ENCODE data around the gene GAP43.
A peak's percentile ranks its signal among the peaks of the same experiment; 100 is the strongest.

The GAP43 gene

DNA sequence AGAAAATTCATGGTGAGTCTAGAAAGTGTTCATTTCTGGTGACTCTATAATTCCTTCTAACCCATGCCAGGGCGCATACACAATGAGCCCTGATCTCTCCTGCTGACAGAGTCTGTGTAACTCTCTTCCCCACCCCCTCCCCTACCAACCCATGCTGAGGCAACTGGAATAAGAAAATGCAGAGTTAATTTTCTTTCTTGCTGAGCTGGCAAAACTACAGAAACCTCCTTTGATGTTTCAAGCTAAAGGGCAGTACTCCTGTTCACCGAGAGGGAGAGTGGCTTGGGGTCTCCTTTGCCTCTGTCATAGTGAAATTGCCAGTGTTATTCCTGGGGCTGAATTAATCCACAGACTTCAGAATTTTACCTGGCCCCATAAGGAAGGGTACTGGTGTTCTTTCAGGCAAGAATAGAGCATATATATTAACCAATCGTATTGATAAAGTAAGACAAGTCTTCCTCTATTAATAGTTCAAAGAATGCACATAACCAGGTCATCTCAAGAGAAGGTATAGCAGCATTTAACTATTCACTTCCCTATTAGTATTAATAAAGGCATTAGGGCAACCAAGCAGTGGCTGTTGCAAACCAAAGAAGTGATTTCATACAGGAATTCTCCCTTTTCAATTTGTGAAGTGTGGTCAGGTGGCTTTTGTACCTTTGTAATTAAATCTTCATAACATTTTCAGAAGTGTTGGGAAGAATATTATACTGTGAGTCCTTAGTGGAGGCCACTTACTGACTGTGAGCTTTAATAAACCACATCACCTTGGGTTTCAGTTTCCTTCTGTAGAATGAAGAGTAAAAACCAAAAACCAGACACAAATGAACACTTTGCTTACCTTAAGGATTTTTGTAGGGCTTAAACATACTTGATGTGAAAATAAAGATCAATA lies 4.1 kb downstream of the GAP43 start:
- no peak for DNase-seq (ENCODE audit: low read depth, low spot score)

DNA sequence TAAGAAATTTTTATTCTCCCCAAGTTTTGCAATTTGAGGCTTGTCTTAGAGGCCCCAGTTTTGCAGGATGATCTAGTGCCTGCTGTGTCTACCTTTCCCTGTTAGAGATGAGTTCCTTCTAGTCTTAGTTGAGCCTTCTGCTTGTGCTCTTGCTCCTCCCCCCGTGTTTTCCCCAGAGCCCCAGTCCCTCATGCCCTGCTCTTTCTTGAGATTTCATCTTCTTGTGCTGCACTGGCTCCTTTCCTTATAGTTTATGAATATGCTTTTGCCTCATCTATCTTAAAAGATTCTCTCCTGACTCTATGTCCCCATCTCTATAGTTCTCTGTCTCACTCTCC lies 4.7 kb downstream of the GAP43 start:
- no peak for DNase-seq (ENCODE audit: low read depth, low spot score)

DNA sequence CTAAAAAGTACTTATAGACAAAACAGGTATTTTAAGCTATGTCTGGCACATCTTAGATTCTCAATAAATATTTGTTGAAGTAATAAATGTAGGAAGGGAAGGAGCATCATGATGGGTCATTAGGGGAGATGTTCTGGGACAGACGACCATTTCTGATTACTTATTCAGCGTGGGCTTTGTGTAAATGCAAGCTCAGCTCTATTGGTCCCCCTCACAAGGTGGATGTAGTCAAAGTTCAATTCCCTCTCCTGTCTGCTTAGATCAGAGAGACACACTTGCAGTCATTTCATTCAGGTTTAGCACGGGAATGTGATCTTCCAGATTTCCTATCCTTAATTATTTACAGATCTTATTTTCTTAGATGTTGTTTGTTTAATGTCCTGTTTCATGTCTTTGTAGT lies 7.5 kb downstream of the GAP43 start:
- DNase-seq (ENCODE audit: low read depth, low spot score) = no peak

DNA sequence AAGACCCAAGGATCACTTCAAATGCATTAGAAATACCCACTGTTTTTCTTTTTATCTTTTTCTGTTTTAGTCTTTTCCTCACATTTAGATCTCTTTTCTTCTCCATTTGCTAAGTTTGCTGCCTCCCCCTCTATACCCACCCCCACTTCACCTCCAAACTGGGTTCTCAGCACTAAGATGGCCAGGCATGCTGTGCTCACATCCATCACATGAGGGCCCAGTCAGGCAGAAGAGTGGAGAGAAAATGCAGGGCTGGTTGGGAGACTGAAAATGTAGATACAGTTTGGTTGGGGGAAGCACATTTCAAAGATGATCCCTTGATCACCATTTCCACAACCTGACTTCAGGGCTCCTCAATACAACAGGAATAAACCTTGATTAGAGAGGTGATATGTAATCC lies 8.7 kb downstream of the GAP43 start:
- DNase-seq (ENCODE audit: low read depth, low spot score) = no peak

DNA sequence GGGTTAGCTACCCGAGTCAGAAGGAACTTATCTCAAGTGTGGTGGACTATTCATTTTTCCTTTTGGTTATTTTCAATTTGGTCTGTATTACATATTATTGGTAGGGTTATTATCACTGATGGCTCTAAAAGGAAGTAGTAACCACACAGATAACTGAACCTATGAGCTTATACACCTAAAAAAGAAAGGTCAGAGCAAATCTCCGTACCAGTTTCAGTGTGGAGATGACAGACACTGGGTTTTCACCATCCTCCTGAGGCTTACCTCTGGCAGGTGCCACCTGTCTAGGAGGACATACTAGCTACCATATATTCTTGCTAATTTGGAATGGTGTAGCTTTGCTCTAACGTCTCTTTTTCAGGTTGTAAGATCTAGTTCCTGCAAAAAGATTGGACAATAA lies 10.2 kb downstream of the GAP43 start:
- no peak for DNase-seq (ENCODE audit: low read depth, low spot score)

DNA sequence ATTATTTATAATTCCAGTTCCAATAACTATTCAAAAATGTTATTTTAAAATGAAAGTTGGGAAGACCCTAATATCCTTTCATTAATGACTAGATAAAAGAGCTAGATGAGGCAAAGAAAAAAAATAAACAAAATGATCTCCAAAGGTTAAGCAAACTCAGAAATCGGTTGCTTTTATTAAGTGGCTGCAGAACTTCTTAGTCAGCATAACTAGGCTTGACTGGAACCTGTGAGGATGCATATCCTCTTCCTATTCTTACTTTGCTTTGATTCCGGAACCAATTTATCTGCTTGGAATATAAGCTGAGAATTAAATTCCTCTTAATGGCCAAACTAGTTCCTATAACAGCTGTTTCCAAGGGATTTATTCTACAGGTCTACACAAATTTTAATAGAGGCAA lies 10.7 kb downstream of the GAP43 start:
- no peak for DNase-seq (ENCODE audit: low read depth, low spot score)

DNA sequence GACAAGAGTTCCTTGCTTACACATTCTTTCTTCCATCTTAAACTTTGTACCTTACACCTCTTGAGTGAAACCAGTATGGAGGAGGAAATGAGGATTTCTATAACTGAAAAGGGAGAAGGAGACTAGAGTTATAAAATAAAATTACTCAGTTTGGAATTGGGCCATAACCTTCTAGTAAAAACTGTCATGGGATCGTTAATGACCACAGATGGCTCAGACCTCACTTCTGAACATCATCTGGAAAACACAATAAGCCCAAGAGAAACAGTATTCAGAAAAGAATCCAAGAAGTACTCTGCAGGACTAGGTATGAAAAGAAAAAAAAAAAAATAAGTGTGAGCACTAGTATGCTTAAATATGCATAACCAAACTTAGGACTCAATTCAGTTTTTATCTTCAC lies 12.1 kb downstream of the GAP43 start:
- no peak for DNase-seq (ENCODE audit: low read depth, low spot score)

DNA sequence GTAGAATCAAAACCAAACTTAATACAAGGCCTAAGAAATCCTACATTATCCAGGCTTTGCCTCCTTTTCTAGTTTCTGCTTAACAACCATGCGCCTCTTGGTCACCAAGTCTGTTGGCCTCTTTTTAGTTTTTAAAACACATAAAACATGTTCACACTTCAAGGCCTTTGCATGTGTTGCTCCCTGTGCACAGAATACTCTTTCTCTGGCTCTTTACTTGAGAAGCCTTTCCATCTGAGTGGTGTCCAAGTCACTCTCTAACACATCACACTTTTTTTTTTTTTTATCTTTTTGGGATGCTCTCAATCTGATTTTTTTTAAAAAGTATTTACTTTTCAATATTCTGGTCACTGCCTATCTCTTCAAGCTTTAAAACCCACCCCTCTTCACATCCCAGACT lies 14.9 kb downstream of the GAP43 start:
- no peak for DNase-seq (ENCODE audit: low read depth, low spot score)

DNA sequence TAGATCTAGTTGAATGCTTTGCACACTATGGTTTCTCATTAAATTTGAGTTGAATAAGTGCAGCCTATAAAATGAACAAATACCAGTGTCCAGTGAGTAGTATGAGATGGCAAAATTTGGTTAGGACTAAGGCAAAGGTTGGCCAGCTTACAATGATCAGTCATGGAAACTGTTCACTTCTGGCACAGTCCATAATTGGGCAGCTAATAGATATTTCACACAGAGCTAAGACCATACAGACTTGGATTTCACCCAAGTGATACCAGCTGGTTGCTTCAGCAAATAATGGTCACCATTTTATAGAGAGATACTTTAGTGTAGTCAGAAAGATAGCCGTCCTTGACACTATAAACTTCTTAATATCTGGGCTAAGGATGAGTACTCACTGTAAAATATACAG lies 15.7 kb downstream of the GAP43 start:
- no peak for DNase-seq (ENCODE audit: low read depth, low spot score)

DNA sequence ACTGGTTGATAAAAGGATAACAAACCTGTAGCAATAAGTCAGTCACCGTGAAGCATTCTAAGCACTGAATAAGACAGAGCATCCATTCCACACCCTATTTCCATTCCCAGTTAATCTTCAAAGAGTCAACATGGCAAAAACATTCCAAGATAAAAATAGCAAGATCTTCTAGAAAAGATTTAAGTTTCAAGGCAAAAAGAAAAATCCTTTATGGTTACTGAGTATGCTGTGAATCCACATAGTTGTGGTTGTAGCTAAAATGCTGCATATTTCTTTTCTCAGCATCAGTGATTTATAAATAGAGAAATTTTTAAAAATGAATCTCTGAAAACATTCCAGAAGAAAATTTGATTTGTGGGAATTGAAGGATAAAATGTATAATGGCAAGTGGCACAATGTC lies 21.1 kb downstream of the GAP43 start:
- no peak for DNase-seq (ENCODE audit: low read depth, low spot score)

DNA sequence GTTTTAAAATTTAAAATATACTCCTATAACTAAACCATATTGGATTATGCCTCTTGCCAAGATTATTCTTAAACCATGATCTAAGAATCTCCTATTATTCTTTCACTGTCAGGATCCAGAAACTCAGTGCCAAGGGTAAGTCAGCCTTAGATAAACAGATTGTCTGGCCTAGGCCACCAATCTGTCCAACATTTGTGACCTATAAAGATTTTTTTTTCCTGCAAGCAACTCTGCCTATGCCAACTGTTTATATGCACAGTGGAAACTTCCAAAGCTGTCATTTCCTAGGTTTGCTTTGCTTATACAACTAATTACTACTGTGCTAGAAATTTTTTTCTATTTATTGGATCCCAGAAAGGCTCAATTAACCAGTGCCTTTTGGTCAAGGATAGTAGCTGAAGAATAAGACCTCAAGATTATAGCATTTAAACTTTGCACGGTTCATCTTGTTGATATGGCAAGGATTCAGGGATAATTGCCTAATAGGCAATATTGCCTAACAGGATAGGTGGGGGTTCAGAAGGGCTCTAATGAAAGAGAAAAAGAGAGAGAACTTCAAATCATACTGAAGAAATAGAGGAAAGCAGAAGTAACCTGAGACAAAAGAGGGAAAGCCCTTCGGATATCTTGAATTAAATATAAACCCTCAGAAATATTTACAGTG lies 22.8 kb downstream of the GAP43 start:
- no peak for DNase-seq (ENCODE audit: low read depth, low spot score)

DNA sequence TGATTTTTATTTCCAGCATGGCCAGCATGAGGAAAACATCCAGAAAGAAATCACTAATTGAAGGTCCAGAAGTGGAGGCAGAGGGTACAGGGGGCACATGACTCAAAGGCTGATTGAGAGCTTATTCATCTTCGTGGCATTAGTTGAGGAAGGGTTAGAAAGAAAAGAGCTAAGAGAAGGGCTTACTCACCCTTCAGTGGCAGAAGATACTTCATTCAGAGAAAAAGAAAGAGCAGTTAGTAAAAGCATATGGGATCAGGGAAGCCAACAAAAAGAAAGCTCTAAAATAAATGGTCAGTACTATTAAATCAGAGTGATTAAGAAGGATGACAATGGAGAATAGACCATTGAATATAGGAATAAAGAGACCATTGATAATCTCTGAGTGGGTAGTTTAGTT lies 25.2 kb downstream of the GAP43 start:
- no peak for DNase-seq (ENCODE audit: low read depth, low spot score)

DNA sequence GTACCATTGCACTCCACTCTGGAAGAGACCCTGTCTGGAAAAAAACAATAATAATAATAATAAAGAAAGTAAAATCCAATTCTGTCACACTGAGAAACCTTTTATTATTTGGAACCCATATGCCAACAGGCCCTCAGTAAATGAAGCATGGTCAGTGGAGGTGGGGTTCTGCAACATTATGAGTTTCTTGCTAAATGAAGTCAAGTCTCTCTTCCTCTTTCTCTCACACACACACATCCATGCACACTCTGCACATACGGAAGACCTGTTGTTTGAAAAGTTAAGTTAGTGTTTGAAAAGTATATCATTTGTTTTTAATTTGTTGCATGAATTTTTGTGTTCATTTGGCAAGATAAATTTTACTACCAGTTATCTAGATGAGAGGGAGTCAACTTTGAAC lies 27.8 kb downstream of the GAP43 start:
- no peak for DNase-seq (ENCODE audit: low read depth, low spot score)

DNA sequence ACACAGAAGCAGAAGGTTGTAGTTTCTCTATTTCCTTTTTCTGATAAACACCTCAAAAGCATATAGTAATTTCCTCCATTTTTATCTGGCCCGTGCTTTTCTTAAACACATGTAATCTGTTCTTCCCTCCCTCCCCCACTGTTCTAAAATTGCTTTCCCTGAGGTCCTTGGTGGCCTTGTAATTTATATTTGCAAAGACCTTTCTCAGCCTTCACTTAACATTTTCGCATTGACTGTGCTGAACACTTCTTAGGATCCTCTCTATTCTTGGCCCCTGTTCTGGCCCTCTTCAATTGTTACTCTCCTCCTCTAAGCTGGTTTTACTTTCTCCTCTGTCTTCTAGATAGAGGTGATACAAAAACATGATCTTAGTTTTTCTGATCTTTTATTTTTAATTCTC lies 28.3 kb downstream of the GAP43 start:
- no peak for DNase-seq (ENCODE audit: low read depth, low spot score)

DNA sequence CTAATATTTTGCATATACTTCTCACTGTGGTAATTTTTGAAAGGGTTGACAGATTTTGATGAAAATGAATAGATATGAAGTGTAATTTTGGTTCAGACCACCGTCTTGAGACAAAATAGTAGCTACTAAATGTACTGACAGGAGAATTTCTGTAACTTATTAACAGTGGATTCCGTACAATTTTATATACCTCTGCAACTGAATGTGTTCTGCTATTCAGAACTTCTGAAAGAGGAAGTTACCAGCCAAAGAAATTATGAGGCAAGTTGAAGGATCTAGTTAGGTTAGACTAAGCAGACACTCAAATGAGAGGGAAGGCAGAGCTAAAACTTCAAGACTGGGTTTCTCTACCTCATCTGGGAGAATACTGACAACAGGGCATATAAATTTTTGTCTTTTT lies 29.4 kb downstream of the GAP43 start:
- DNase-seq (ENCODE audit: low read depth, low spot score) = no peak

DNA sequence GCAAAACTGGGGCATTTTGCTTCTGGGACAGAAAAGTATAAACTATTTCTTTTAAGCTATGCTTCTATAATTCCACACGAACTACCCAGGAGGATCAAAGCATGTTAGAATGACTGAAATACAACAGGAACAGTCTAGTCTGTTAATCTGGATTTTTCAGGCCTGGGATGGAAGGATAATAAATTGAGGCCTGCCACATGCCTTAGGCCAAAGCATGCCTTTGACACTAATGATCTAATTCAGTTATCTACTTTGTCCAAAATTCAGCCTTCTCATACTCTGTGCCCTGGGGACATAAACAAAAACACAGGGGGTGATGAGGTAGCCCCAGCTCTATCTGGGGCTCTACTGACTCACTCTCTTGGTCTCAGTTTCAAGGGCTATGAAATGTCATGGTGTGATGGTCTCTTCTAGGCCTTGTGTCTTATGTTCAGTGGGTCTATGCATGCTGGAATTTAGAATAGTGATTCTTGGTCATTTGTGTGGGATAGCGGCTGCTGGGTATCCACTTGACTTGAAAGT lies 32.5 kb downstream of the GAP43 start:
- DNase-seq (ENCODE audit: low read depth, low spot score) = no peak

DNA sequence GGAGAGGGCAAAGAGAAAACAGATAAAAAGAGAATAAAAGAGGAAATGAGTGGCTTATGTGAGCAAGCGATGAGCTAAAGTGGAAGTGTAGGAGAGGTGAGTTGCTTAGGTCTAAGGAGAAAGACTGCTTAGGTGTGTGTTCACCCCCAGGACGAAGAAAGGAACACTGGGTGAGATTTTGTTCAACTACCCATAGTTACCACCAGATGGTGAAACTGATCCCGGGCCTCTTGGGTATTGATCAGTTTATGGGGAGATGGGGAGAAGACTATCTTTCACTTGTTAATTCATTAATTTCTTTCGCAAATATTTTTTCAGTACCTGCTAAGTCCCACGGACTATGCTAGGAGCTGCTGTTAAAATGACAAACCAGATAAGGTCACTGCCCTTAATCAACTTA lies 33.9 kb downstream of the GAP43 start:
- DNase-seq (ENCODE audit: low read depth, low spot score) = no peak

DNA sequence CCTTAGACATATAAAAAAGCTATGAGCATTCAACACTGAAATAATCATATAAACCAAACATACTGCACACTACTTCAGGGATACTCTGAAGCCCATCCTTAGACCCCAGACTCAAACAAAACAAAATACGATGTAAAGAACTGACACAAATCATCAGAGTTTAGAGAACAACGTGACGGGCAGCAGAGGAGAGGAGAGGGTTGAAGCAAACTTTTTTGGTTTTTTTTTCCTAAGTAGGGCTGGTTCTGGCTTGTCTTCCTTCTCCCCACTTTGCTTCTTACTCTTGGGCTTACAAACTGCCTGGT lies 34.7 kb downstream of the GAP43 start:
- no peak for DNase-seq (ENCODE audit: low read depth, low spot score)

DNA sequence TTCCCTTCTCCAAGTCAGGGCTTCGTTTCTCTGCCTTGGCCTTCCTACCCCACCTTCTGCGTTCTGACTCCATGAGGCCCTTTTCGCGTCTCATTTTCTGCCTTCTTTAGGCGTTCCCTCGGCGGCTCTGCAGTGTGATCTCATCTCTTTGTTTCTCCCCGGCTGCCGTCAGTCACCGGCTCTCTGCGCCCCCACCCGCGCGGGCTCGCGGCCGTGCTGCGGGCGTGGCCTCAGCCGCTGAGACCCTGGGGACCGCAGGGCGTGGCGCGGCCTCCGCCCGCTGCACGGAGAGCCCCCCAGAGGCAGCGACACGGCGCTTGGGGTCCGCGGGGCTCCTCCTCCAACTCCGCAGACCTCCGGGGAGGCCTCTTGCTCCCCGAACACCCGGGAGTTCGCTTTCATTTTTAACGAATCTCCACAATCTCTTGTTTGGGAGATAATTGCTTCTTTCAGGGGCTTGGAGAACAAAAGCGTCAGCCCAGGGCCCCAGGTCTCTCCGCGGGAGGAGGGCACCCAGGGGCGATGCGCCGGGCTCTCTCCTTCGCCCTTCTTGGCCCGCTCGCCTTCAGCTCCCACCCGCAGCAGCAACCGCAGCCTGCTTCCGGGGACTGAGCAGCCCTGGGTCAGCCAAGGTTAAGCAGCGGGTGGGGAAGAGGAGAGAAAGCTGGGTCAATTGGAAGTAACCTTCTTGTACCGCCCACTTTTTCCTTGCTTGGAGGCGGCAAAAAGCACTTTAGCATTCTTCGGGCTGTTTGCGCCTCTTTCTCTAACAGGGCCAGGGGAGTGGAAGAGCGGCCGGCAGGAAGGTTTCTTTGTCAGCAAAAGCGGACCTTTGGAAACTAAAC lies 35.2 kb downstream of the GAP43 start:
- DNase-seq (ENCODE audit: low read depth, low spot score) = peak; percentile 72

DNA sequence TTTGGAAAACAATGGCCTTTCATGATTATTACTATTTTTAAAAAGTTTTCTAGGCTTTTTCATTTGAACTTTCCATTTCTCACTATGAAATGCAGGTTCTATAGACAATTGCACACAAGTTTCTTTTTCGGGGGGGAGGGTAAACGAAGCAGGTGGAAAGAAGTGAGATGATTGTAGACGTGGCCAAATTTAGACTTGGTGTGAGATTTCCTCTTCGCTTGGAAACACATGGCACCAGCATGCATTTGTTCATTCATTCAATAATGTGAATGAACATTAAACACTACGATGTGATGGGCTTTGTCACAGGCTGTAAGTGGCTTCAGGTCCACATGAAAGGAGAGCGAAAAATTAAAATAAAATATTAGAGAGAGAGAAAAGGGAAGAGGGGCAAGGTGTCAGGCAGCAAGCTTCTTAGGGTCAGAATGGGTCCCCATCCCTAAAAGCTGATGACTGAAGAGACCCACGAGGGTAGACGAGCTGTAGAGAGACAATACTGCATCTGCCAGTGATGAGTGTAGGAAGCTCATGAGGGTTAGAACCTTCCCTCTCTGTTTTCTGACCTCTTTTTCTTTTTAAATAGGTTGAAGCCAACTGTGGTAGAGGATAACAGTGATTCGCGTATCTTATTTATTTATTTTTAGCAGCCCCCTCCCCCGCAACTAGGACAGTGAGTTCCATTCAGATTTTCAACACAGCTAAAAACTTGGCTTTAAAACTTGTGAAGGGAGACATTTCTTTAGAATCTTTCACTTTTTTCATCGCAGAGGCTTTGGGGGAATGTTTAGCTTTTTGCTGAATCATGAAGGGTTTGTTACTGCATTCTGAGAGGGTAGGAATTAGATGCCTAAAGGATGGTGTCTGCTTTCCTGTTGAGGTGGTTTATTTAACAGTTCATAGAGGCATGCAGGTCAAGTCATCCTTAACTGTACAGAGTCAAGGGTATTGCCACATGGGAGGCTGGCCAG lies 36.2 kb downstream of the GAP43 start:
- no peak for DNase-seq (ENCODE audit: low read depth, low spot score)

DNA sequence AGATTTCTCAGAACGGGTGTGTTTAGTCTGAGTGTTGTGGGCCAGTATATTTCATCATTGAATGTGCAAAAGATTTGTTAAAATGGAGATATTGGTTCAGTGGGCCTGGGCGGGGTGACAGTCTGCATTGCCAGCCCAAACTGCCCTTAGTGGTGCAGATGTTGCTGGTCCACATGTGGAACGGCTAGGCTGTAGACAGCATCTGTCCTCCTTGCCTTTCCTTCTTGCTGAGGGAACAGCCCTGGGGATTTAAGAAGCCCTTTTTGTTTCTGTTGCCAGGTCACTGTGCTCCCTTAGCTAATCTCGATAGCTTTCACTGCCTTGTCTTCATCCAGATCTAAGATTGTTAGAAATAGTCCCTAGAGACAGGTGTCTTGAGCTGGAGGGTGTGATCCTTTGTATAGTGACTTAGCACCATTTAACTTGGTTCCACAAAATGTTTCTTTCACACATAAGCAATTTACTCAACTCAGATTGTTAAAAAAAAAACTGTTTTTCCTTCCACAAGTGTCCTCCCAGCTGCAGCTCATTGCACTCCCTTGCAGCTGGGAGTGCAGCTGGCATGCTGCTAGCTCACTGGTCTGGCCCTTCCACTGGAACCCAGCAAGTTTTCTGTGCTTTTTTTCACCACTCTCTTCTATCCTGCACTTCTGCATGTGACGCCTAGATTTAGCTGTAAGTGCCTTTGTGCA lies 37.5 kb downstream of the GAP43 start:
- no peak for DNase-seq (ENCODE audit: low read depth, low spot score)
